Esophagus squamous epithelium (tissue), 5 donors: ENCODE data around the gene ST8SIA1. TPM values are rescaled to one million over a fixed set of nuclear protein-coding genes. Genes with fewer than 3 reads are reported as not detected.

Experiments used
- DNase-seq: peaks from one replicate; lab custom pipeline; 2025; lab: John Stamatoyannopoulos, UW
- H3K27ac ChIP-seq, 4 donors: fragments of 200-600 bp; sonication (generic); one replicate each; pipeline ENCODE4 v1.5.1; 2016 to 2019; ENCODE audit warnings: mild to moderate bottlenecking in 1 of 4
- H3K27me3 ChIP-seq, 4 donors: fragments of 200-600 bp; sonication (generic); 1 replicate in 3 of 4; 2 replicates in 1 of 4; pipeline versions ENCODE4 v1.5.1 to v1.6.0; 2017 to 2021; ENCODE audit warnings: antibody characterized with exemption in 1 of 4
- H3K36me3 ChIP-seq, 3 donors: fragments of 200-600 bp; sonication (generic); one replicate each; pipeline ENCODE4 v1.5.1; 2016 to 2019
- H3K4me1 ChIP-seq, 3 donors: fragments of 200-600 bp; sonication (generic); one replicate each; pipeline ENCODE4 v1.5.1; 2017 to 2019
- H3K4me3 ChIP-seq, 4 donors: fragments of 200-600 bp; sonication (generic); 1 replicate in 3 of 4; 2 replicates in 1 of 4; pipeline ENCODE4 v1.5.1; 2016 to 2019; ENCODE audit warnings: mild to moderate bottlenecking in 2 of 4, moderate library complexity in 1 of 4
- H3K9me3 ChIP-seq, 3 donors: fragments of 200-600 bp; sonication (generic); one replicate each; pipeline ENCODE4 v1.5.1; 2016 to 2019
- CTCF ChIP-seq, 6 experiments: fragments of 450-650 bp in 4 of 6; fragments of 200-600 bp in 2 of 6; sonication (generic) in 2 of 6; IDR thresholded peaks; one replicate each; pipeline ENCODE4 v1.5.1; 2016 to 2019; ENCODE audit warnings: antibody characterized with exemption in 6 of 6, mild to moderate bottlenecking in 4 of 6, moderate library complexity in 4 of 6
- POLR2A ChIP-seq, 4 donors: fragments of 450-650 bp; IDR thresholded peaks; one replicate each; pipeline ENCODE4 v1.6.1; 2017; ENCODE audit warnings: antibody characterized with exemption in 4 of 4, mild to moderate bottlenecking in 4 of 4, moderate library complexity in 3 of 4
- WGBS, 2 donors: methylation state at CpG; one replicate each; pipeline ENCODE4 v1.1.5; 2018; 5-methylcytosine and 5-hydroxymethylcytosine counted together
- intact Hi-C: fragments of 100-400 bp; cut with DNase I; formaldehyde crosslinking; loops from one replicate; pipeline ENCODE4 v1.15.0; 2022
- total RNA-seq, 4 donors: library from RNA; depleted of rRNA; stranded (reverse); fragments of >200 nt; gene quantifications; one replicate each; pipeline ENCODE4 v1.1.0, GENCODE V29; 2016
- donor health status: DM: yes; HTN: yes; CAD: no.

ST8SIA1 gene
- total RNA-seq, 4 donors from 2014 or later, result 0.38 to 5.3 (median 1.0) TPM

- TF ChIP-seq CTCF (IDR thresholded peaks at IDR 0.05) (no peak), POLR2A (IDR thresholded peaks at IDR 0.05) (no peak)
- WGBS, 2 donors, result 92 to 93% methylated on average over 4 of the region's 4 CpGs
- no peak overlapping the region for H3K27ac ChIP-seq
- no peaks in the 10 kb centered on the region for H3K9me3 ChIP-seq
- no peaks in the 10 kb centered on the region for H3K27me3 ChIP-seq
- no peaks in the 10 kb centered on the region for H3K36me3 ChIP-seq
- no peaks in the 10 kb centered on the region for H3K4me1 ChIP-seq
- no peak overlapping the region for H3K4me3 ChIP-seq
- DNase-seq, result no peak
- intact Hi-C loops, result no loop called here
These were observed 118.8 kb downstream of the ST8SIA1 start for GRCh38 chr12:22215467-22216253.

- no peaks in the 10 kb centered on the region for H3K36me3 ChIP-seq
- no peaks in the 10 kb centered on the region for H3K27me3 ChIP-seq
- H3K27ac ChIP-seq, result no peak overlapping the region
- no peaks in the 10 kb centered on the region for H3K4me1 ChIP-seq
- TF ChIP-seq POLR2A (IDR thresholded peaks at IDR 0.05) (no peak), CTCF (IDR thresholded peaks at IDR 0.05) (no peak)
- intact Hi-C loops, result no loop called here
- H3K9me3 ChIP-seq, result no peaks in the 10 kb centered on the region
- DNase-seq, result no peak
- WGBS, 2 donors, result 86 to 96% methylated on average over 2 of the region's 2 CpGs
- H3K4me3 ChIP-seq, result no peak overlapping the region
These were observed 123.4 kb downstream of the ST8SIA1 start for GRCh38 chr12:22211128-22211527.

DNA sequence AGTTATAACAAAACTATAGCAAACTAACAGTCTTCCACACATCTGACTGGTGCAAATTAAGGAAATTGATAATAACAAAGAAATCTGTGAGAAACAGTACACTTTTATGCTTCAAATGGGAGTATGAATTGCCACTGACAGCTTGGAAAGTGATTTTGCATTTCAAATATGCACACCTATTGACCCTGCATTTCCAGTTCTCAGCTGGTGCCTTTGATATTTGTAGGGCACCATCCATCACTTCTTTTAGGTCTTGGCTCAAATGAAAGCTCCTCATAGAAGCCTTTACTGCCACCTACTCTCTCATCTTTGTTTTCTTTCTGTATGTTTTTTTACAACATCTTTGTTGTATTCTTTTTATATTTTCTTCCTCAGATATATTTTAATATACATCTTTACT is 125.1 kb downstream of the ST8SIA1 start:
- Histone ChIP-seq H3K27ac (no peak overlapping the region), H3K4me3 (no peak overlapping the region), H3K9me3 (no peaks in the 10 kb centered on the region), H3K36me3 (no peaks in the 10 kb centered on the region), H3K27me3 (no peaks in the 10 kb centered on the region), H3K4me1 (no peaks in the 10 kb centered on the region)
- no peak for DNase-seq
- TF ChIP-seq POLR2A (IDR thresholded peaks at IDR 0.05), result no peak
- no peak for TF ChIP-seq CTCF (IDR thresholded peaks at IDR 0.05)
- intact Hi-C loops, result no loop called here

GRCh38 chr12:22206111-22206728 is 128.3 kb downstream of the ST8SIA1 start:
- no peaks in the 10 kb centered on the region for H3K4me1 ChIP-seq
- intact Hi-C loops, result no loop called here
- H3K27ac ChIP-seq, result no peak overlapping the region
- WGBS, 2 donors, result 79 to 87% methylated on average over 6 of the region's 6 CpGs
- H3K9me3 ChIP-seq, result no peaks in the 10 kb centered on the region
- no peak for DNase-seq
- no peaks in the 10 kb centered on the region for H3K27me3 ChIP-seq
- TF ChIP-seq POLR2A (IDR thresholded peaks at IDR 0.05) (no peak), CTCF (IDR thresholded peaks at IDR 0.05) (no peak)
- no peaks in the 10 kb centered on the region for H3K36me3 ChIP-seq
- H3K4me3 ChIP-seq, result no peak overlapping the region

GRCh38 chr12:22204391-22204790 is 130.1 kb downstream of the ST8SIA1 start:
- TF ChIP-seq CTCF (IDR thresholded peaks at IDR 0.05) (no peak), POLR2A (IDR thresholded peaks at IDR 0.05) (no peak)
- no peaks in the 10 kb centered on the region for H3K9me3 ChIP-seq
- H3K27ac ChIP-seq, result no peak overlapping the region
- intact Hi-C loops, result no loop called here
- H3K4me3 ChIP-seq, result no peak overlapping the region
- 79 to 89% methylated on average over 1 of the region's 1 CpG for WGBS, 2 donors
- DNase-seq, result no peak
- no peaks in the 10 kb centered on the region for H3K27me3 ChIP-seq
- no peaks in the 10 kb centered on the region for H3K36me3 ChIP-seq
- H3K4me1 ChIP-seq, result no peaks in the 10 kb centered on the region
